ENCODE results near the gene TFE3.

- TF ChIP-seq CTCF (IDR thresholded peaks at IDR 0.05; ENCODE audit: low read depth, low read length, poor library complexity, severe bottlenecking) (no peak), EZH2phosphoT487 (IDR thresholded peaks at IDR 0.05; ENCODE audit: borderline replicate concordance, low read length) (no peak)
These were observed 44.8 kb downstream of the TFE3 start for GRCh38 chrX:48998391-48998790.

Data from DOHH2 (cell line).